Neural cell (in vitro differentiated cells): Measurements from ENCODE around the gene SMCO1. TPM values are rescaled to one million over a fixed set of nuclear protein-coding genes. Genes with fewer than 3 reads are reported as not detected.

Experiments
- H2AFZ ChIP-seq: fragments of 200-600, 300-800 bp; sonication (generic), shearing (Covaris generic); 2 replicates; pipeline ENCODE4 v1.6.0; 2014; ENCODE audit warnings: low read depth, mild to moderate bottlenecking, antibody characterized with exemption, low read length, moderate library complexity
- H3F3A ChIP-seq: fragments of 200-600 bp; shearing (Covaris generic); 2 replicates; pipeline ENCODE4 v1.6.1; 2016; ENCODE audit warnings: mild to moderate bottlenecking, moderate library complexity, mixed read lengths, antibody characterized with exemption, low read length; ENCODE audit not compliant: insufficient read depth, poor library complexity, severe bottlenecking
- H3K27ac ChIP-seq: fragments of 200-600, 300-800 bp; sonication (generic), shearing (Covaris generic); 2 replicates; pipeline ENCODE4 v1.5.1; 2014; ENCODE audit warnings: mild to moderate bottlenecking, low read length, moderate library complexity
- H3K27me3 ChIP-seq: fragments of 300-800, 200-600 bp; sonication (generic), shearing (Covaris generic); 2 replicates; pipeline ENCODE4 v1.6.0; 2014; ENCODE audit warnings: mild to moderate bottlenecking, low read depth, low read length, moderate library complexity; ENCODE audit not compliant: insufficient read depth
- H3K36me3 ChIP-seq: fragments of 300-800, 200-600 bp; sonication (generic), shearing (Covaris generic); 2 replicates; pipeline ENCODE4 v1.5.1; 2014; ENCODE audit warnings: mild to moderate bottlenecking, antibody characterized with exemption, low read length, moderate library complexity; ENCODE audit not compliant: insufficient read depth
- H3K4me2 ChIP-seq: fragments of 300-800, 200-600 bp; sonication (generic), shearing (Covaris generic); 2 replicates; pipeline ENCODE4 v1.6.0; 2014; ENCODE audit warnings: mild to moderate bottlenecking, low read length
- H3K4me3 ChIP-seq: fragments of 300-800, 200-600 bp; sonication (generic), shearing (Covaris generic); 2 replicates; pipeline ENCODE4 v1.5.1; 2014; ENCODE audit warnings: mild to moderate bottlenecking, low read length, moderate library complexity
- H3K79me2 ChIP-seq: fragments of 200-600 bp; shearing (Covaris generic); replicated peaks from 2 replicates; pipeline ENCODE4 v1.6.0; 2014; ENCODE audit warnings: mild to moderate bottlenecking, low read length, moderate library complexity; ENCODE audit not compliant: insufficient read depth
- H3K9ac ChIP-seq: fragments of 300-800, 200-600 bp; sonication (generic), shearing (Covaris generic); 2 replicates; pipeline ENCODE4 v1.6.1; 2016; ENCODE audit warnings: mild to moderate bottlenecking, low read length, mixed read lengths
- H3K9me2 ChIP-seq: fragments of 200-600 bp; shearing (Covaris generic); 2 replicates; pipeline ENCODE4 v1.6.1; 2016; ENCODE audit warnings: mild to moderate bottlenecking, low read length, mixed read lengths; ENCODE audit not compliant: insufficient read depth
- H3K9me3 ChIP-seq: fragments of 200-600, 300-800 bp; sonication (generic), shearing (Covaris generic); 2 replicates; pipeline ENCODE4 v1.6.1; 2016; ENCODE audit warnings: mild to moderate bottlenecking, mixed run types, low read length, moderate library complexity, mixed read lengths
- H4K20me1 ChIP-seq: fragments of 200-600 bp; shearing (Covaris generic); 2 replicates; pipeline ENCODE4 v1.6.1; 2016; ENCODE audit warnings: mild to moderate bottlenecking, mixed run types; ENCODE audit not compliant: insufficient read depth
- EP300 ChIP-seq: fragments of 450-650 bp; conservative IDR thresholded peaks from 2 replicates; pipeline ENCODE4 v1.6.1; 2014; ENCODE audit warnings: antibody characterized with exemption, mild to moderate bottlenecking, moderate library complexity; ENCODE audit not compliant: poor library complexity, severe bottlenecking
- EZH2 ChIP-seq: fragments of 200-600, 300-800 bp; shearing (Covaris generic), sonication (generic); IDR thresholded peaks from 2 replicates; pipeline ENCODE4 v1.6.1; 2014; ENCODE audit warnings: antibody characterized with exemption, low read length, borderline replicate concordance, mild to moderate bottlenecking; ENCODE audit not compliant: insufficient read depth, poor library complexity, severe bottlenecking
- MXI1 ChIP-seq: fragments of 450-650 bp; conservative IDR thresholded peaks from 2 replicates; pipeline ENCODE4 v1.6.1; 2014; ENCODE audit warnings: antibody characterized with exemption, mild to moderate bottlenecking; ENCODE audit not compliant: poor library complexity, severe bottlenecking
- POLR2AphosphoS5 ChIP-seq: IDR thresholded peaks from 2 replicates; pipeline ENCODE4 v1.6.1; 2012
- RAD21 ChIP-seq: fragments of 450-650 bp; conservative IDR thresholded peaks from 2 replicates; pipeline ENCODE4 v1.6.1; 2014; ENCODE audit warnings: antibody characterized with exemption, mild to moderate bottlenecking, moderate library complexity
- SMC3 ChIP-seq: fragments of 450-650 bp; conservative IDR thresholded peaks from 2 replicates; pipeline ENCODE4 v1.6.1; 2014; ENCODE audit warnings: antibody characterized with exemption, mild to moderate bottlenecking, moderate library complexity; ENCODE audit not compliant: poor library complexity
- TAF1 ChIP-seq: IDR thresholded peaks from 2 replicates; pipeline ENCODE4 v1.6.1; 2012; ENCODE audit warnings: low read depth
- polyA plus RNA-seq: library from polyadenylated mRNA; depleted of rRNA; stranded (reverse); fragments of >200 nt; gene quantifications from 2 replicates; pipeline ENCODE4 v1.2.3, GENCODE V29; 2014
- TF ChIP-seq, protein P1 (sequence below): fragments of 450-650 bp; IDR thresholded peaks from 2 replicates; pipeline ENCODE4 v1.5.1; 2014; ENCODE audit warnings: antibody characterized with exemption, mild to moderate bottlenecking, moderate library complexity; ENCODE audit not compliant: poor library complexity, severe bottlenecking
- TF ChIP-seq, protein P2 (sequence below): IDR thresholded peaks from 2 replicates; pipeline ENCODE4 v1.6.1; 2012; ENCODE audit warnings: borderline replicate concordance

Gene SMCO1
- polyA plus RNA-seq, 1 donor from 2014 or later: not detected

- H3K79me2 ChIP-seq: peaks cover 35% of the 10 kb centered on the region
- no peak for TF ChIP-seq TAF1
- TF ChIP-seq RAD21: no peak
- TF ChIP-seq SMC3: no peak
- TF ChIP-seq, protein P1, sequence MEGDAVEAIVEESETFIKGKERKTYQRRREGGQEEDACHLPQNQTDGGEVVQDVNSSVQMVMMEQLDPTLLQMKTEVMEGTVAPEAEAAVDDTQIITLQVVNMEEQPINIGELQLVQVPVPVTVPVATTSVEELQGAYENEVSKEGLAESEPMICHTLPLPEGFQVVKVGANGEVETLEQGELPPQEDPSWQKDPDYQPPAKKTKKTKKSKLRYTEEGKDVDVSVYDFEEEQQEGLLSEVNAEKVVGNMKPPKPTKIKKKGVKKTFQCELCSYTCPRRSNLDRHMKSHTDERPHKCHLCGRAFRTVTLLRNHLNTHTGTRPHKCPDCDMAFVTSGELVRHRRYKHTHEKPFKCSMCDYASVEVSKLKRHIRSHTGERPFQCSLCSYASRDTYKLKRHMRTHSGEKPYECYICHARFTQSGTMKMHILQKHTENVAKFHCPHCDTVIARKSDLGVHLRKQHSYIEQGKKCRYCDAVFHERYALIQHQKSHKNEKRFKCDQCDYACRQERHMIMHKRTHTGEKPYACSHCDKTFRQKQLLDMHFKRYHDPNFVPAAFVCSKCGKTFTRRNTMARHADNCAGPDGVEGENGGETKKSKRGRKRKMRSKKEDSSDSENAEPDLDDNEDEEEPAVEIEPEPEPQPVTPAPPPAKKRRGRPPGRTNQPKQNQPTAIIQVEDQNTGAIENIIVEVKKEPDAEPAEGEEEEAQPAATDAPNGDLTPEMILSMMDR: no peak
- TF ChIP-seq EP300: no peak
- no peak for TF ChIP-seq EZH2
- no peak for TF ChIP-seq MXI1
- TF ChIP-seq POLR2AphosphoS5: no peak
- TF ChIP-seq, protein P2, sequence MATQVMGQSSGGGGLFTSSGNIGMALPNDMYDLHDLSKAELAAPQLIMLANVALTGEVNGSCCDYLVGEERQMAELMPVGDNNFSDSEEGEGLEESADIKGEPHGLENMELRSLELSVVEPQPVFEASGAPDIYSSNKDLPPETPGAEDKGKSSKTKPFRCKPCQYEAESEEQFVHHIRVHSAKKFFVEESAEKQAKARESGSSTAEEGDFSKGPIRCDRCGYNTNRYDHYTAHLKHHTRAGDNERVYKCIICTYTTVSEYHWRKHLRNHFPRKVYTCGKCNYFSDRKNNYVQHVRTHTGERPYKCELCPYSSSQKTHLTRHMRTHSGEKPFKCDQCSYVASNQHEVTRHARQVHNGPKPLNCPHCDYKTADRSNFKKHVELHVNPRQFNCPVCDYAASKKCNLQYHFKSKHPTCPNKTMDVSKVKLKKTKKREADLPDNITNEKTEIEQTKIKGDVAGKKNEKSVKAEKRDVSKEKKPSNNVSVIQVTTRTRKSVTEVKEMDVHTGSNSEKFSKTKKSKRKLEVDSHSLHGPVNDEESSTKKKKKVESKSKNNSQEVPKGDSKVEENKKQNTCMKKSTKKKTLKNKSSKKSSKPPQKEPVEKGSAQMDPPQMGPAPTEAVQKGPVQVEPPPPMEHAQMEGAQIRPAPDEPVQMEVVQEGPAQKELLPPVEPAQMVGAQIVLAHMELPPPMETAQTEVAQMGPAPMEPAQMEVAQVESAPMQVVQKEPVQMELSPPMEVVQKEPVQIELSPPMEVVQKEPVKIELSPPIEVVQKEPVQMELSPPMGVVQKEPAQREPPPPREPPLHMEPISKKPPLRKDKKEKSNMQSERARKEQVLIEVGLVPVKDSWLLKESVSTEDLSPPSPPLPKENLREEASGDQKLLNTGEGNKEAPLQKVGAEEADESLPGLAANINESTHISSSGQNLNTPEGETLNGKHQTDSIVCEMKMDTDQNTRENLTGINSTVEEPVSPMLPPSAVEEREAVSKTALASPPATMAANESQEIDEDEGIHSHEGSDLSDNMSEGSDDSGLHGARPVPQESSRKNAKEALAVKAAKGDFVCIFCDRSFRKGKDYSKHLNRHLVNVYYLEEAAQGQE: no peak
- H3K9ac ChIP-seq: no peak overlapping the region
Observed at GRCh38 chr3:196489747-196490146, 25.4 kb downstream of the SMCO1 start.

DNA sequence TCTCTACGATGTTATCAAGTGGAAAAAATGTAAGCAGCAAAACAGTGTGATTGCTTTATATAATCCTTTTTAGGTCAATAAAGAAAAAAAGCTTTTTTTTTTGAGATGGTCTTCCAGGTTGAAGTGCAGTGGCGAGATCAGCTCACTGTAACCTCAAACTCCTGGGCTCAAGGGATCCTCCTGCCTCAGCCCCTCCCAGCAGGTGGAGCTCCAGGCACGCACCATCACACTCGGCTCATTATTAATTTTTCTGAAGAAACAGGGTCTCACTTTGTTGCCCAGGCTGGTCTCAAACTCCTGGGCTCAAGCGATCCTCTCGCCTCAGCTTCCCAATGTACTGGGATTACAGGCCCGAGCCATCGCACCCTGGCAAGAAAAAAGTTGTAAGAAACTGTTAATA, 28.9 kb downstream of the SMCO1 start:
- H3F3A ChIP-seq: no peaks in the 10 kb centered on the region
- H4K20me1 ChIP-seq: no peaks in the 10 kb centered on the region
- TF ChIP-seq RAD21 (peak; percentile 27), POLR2AphosphoS5 (no peak), SMC3 (no peak), EP300 (no peak), EZH2 (no peak), TAF1 (no peak), MXI1 (no peak)
- TF ChIP-seq, protein P2: no peak
- TF ChIP-seq, protein P1: no peak
- peaks cover 14% of the 10 kb centered on the region for H3K36me3 ChIP-seq
- H3K9ac ChIP-seq: no peak overlapping the region
- peaks cover 7% of the 10 kb centered on the region for H3K79me2 ChIP-seq
- no peak overlapping the region for H3K27ac ChIP-seq
- H3K27me3 ChIP-seq: no peaks in the 10 kb centered on the region
- no peak overlapping the region for H2AFZ ChIP-seq
- no peaks in the 10 kb centered on the region for H3K9me2 ChIP-seq
- no peak overlapping the region for H3K4me3 ChIP-seq
- H3K4me2 ChIP-seq: no peak overlapping the region
- H3K9me3 ChIP-seq: no peaks in the 10 kb centered on the region

More at GRCh38 chr3:196489747-196490146, 25.4 kb downstream of the SMCO1 start:
- Histone ChIP-seq H3K4me2 (no peak overlapping the region), H3F3A (no peaks in the 10 kb centered on the region), H3K36me3 (no peaks in the 10 kb centered on the region), H3K9me2 (no peaks in the 10 kb centered on the region), H3K9me3 (no peaks in the 10 kb centered on the region), H3K27ac (no peak overlapping the region), H3K4me3 (no peak overlapping the region), H4K20me1 (no peaks in the 10 kb centered on the region), H2AFZ (no peak overlapping the region), H3K27me3 (no peaks in the 10 kb centered on the region)
